BLaER1 treated with 17β-estradiol and CSF1 and Interleukin-3, amounts not matched to agents 10 nM and 100 nM (cell line): ENCODE results near the gene MYO1B.

Experiments used
- H3K27ac ChIP-seq, 11 experiments: shearing (Covaris generic); formaldehyde crosslinking; 2 replicates each; pipeline ENCODE4 v1.8.1; 2022
- H3K27me3 ChIP-seq, 11 experiments: shearing (Covaris generic); formaldehyde crosslinking; 2 replicates each; pipeline ENCODE4 v1.8.1; 2022
- H3K36me3 ChIP-seq, 11 experiments: shearing (Covaris generic); formaldehyde crosslinking; 2 replicates each; pipeline ENCODE4 v1.8.1; 2022
- H3K4me1 ChIP-seq, 10 experiments: shearing (Covaris generic); formaldehyde crosslinking; 2 replicates each; pipeline ENCODE4 v1.8.1; 2022
- H3K4me2 ChIP-seq, 11 experiments: shearing (Covaris generic); formaldehyde crosslinking; 2 replicates each; pipeline ENCODE4 v1.8.1; 2022
- H3K4me3 ChIP-seq, 10 experiments: shearing (Covaris generic); formaldehyde crosslinking; 2 replicates each; pipeline ENCODE4 v1.8.1; 2022
- H3K9ac ChIP-seq, 11 experiments: shearing (Covaris generic); formaldehyde crosslinking; 2 replicates each; pipeline ENCODE4 v1.8.1; 2022
- H3K9me3 ChIP-seq, 11 experiments: shearing (Covaris generic); formaldehyde crosslinking; replicated peaks in 1 of 11; 2 replicates each; pipeline ENCODE4 v1.8.1; 2022
- H4K20me1 ChIP-seq, 11 experiments: shearing (Covaris generic); formaldehyde crosslinking; 2 replicates each; pipeline ENCODE4 v1.8.1; 2022
- Cebpa-rat ChIP-seq, 11 experiments: shearing (Covaris generic); IDR thresholded peaks; 2 replicates each; pipeline ENCODE4 v1.8.1; 2022

MYO1B gene

DNA sequence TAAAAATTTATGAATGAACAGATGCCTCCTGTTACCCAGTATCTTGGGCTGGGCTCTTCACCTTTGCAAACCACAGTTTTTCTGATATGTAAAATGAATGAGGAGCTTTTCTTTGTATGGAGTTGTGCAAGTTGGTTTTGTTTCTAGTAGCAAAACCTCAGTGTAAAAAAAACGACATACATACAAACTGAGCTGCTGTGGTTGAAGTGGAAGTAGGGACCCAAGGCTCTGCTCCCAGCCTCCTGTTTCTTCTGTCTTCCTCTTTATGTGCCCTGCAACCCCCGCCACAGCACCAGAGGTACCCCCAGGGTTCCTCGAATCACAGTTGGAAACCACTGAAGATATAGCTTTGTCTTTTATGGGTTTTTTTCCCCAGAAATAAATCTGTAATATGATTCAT lies 118.1 kb downstream of the MYO1B start:
- TF ChIP-seq Cebpa-rat (IDR thresholded peaks at IDR 0.05): no peak
- H3K4me3 ChIP-seq: no peak overlapping the region
- H3K9ac ChIP-seq: no peak overlapping the region
- peaks cover 0 to 85% (median 57%) of the 10 kb centered on the region in 11 experiments; a peak in 15 of 22 replicates for H3K36me3 ChIP-seq
- H3K27me3 ChIP-seq: no peaks in the 10 kb centered on the region
- H4K20me1 ChIP-seq: no peaks in the 10 kb centered on the region
- H3K4me1 ChIP-seq: no peaks in the 10 kb centered on the region
- no peak overlapping the region for H3K4me2 ChIP-seq
- H3K9me3 ChIP-seq: no peaks in the 10 kb centered on the region
- no peak overlapping the region for H3K27ac ChIP-seq

DNA sequence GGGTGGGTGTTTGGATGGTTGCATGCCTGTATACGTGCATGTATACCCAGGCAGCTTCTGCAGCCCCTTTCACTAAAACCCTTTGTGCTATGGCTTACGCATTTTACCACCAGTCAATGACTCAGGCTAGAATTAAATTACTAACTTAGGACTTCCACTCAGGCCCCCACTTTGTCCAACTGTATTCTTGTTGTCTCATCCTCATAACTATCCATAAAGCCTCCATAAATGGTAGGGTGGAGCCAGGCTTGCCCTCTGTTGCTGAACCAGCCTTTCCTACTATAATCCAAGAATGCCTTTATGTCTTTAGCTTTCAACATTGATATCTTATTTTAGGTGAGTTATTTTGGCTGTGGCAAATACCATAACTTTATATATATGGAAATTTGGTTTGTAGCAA lies 119.9 kb downstream of the MYO1B start:
- no peak overlapping the region for H3K9ac ChIP-seq
- H3K4me2 ChIP-seq: no peak overlapping the region
- H3K36me3 ChIP-seq: peaks cover 0 to 93% (median 65%) of the 10 kb centered on the region in 11 experiments; a peak in 15 of 22 replicates
- TF ChIP-seq Cebpa-rat (IDR thresholded peaks at IDR 0.05): no peak
- H4K20me1 ChIP-seq: no peaks in the 10 kb centered on the region
- no peaks in the 10 kb centered on the region for H3K4me1 ChIP-seq
- no peaks in the 10 kb centered on the region for H3K9me3 ChIP-seq
- no peak overlapping the region for H3K4me3 ChIP-seq
- no peak overlapping the region for H3K27ac ChIP-seq
- H3K27me3 ChIP-seq: no peaks in the 10 kb centered on the region

DNA sequence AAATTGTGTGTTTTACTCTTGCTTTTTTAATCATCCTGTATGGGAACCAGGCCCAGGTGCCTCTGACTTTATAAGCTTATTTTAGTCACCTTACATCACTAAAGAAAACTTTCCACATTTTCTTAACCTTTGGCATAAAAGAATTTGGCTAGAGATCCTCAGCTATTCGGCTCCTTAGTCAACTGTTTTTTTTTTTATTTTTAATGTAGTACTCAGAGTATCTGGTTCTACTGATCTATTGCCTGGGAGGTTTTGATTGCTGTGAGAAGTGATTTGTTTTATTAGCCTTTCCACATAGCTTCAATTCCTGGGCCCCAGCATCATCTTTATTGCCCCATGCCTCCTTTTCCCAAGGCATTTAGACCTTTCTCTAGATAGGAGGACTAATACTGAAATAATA lies 121.0 kb downstream of the MYO1B start:
- no peaks in the 10 kb centered on the region for H3K4me1 ChIP-seq
- no peaks in the 10 kb centered on the region for H3K27me3 ChIP-seq
- no peak overlapping the region for H3K4me3 ChIP-seq
- H4K20me1 ChIP-seq: no peaks in the 10 kb centered on the region
- peaks cover 0 to 95% (median 68%) of the 10 kb centered on the region in 11 experiments; a peak in 15 of 22 replicates for H3K36me3 ChIP-seq
- H3K27ac ChIP-seq: no peak overlapping the region
- TF ChIP-seq Cebpa-rat (IDR thresholded peaks at IDR 0.05): no peak
- no peak overlapping the region for H3K4me2 ChIP-seq
- H3K9me3 ChIP-seq: no peaks in the 10 kb centered on the region
- no peak overlapping the region for H3K9ac ChIP-seq

DNA sequence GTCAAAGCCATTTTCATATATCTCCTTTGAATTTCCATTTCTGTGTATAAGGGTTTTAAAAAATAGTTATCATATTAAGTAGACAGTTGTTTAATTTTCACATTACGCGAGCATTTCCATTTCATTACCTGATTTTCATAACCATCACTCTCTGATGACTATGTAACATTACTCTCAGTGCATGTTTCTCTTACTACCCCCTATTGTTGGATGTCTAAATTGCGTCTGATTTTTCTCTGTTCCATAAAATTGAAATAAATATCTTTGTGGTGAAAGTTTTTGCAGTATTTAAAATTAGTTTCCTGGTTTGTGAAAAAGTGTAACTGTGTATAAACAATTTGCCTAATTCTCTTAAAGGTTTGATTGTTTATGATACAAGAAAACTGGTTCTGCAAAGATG lies 123.8 kb downstream of the MYO1B start:
- no peaks in the 10 kb centered on the region for H3K27me3 ChIP-seq
- TF ChIP-seq Cebpa-rat (IDR thresholded peaks at IDR 0.05): no peak
- peaks cover 0 to 94% (median 64%) of the 10 kb centered on the region in 11 experiments; a peak in 17 of 22 replicates for H3K36me3 ChIP-seq
- no peak overlapping the region for H3K27ac ChIP-seq
- H3K9me3 ChIP-seq: no peaks in the 10 kb centered on the region
- H4K20me1 ChIP-seq: no peaks in the 10 kb centered on the region
- H3K4me1 ChIP-seq: no peaks in the 10 kb centered on the region
- H3K4me3 ChIP-seq: no peak overlapping the region
- H3K9ac ChIP-seq: no peak overlapping the region
- no peak overlapping the region for H3K4me2 ChIP-seq

DNA sequence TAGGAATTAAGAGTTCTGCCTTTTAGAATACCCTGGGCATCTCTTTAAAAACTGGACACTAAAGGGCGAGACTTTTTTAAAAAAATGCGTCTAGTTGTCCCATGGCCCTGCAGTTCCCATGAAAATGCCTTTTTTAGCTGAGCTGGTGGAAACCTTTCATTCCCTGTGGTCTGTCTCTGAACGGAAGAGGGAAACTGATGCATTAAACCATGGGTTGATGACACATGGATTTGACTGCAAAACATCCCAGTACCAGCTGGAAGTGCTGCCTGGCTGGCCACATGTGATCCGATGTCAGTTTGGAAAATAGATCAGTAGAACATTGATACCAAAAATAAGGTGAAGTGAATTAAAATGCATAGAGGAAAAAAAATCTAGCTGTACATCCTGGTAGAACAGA lies 129.2 kb downstream of the MYO1B start:
- no peak for TF ChIP-seq Cebpa-rat (IDR thresholded peaks at IDR 0.05)

DNA sequence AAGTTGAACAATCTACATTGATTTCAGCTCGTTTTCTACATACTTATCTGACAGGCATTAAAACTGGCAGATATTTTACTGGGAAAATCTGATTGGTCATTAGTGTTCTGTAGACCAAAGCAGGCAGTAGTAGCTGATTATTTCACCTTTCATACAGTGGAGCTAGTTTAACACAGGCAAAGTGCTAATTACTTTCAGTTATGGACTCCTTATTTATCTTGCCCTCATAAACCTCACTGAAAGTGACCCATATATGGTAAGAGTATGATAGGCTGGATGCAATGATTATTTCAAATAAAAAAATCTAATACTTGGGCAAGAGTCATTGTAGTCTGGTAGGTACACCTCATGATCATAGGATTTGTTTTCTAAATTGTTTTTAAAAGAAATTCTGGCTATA lies 129.7 kb downstream of the MYO1B start:
- Histone ChIP-seq H3K4me2 (no peak overlapping the region), H3K9ac (no peak overlapping the region), H3K27ac (no peak overlapping the region), H3K27me3 (no peaks in the 10 kb centered on the region), H4K20me1 (no peaks in the 10 kb centered on the region), H3K9me3 (no peaks in the 10 kb centered on the region), H3K36me3 (peaks cover 0 to 55% (median 32%) of the 10 kb centered on the region in 11 experiments; a peak in 16 of 22 replicates), H3K4me1 (peaks cover 11 to 30% (median 18%) of the 10 kb centered on the region in 10 experiments), H3K4me3 (no peak overlapping the region)
- no peak for TF ChIP-seq Cebpa-rat (IDR thresholded peaks at IDR 0.05)

More for the DNA sequence above, 129.2 kb downstream of the MYO1B start:
- Histone ChIP-seq H4K20me1 (no peaks in the 10 kb centered on the region), H3K9ac (no peak overlapping the region), H3K9me3 (no peaks in the 10 kb centered on the region), H3K27ac (no peak overlapping the region), H3K4me2 (no peak overlapping the region), H3K27me3 (no peaks in the 10 kb centered on the region), H3K4me3 (no peak overlapping the region), H3K36me3 (peaks cover 0 to 55% (median 35%) of the 10 kb centered on the region in 11 experiments; a peak in 16 of 22 replicates), H3K4me1 (peaks cover 11 to 30% (median 18%) of the 10 kb centered on the region in 10 experiments)

DNA sequence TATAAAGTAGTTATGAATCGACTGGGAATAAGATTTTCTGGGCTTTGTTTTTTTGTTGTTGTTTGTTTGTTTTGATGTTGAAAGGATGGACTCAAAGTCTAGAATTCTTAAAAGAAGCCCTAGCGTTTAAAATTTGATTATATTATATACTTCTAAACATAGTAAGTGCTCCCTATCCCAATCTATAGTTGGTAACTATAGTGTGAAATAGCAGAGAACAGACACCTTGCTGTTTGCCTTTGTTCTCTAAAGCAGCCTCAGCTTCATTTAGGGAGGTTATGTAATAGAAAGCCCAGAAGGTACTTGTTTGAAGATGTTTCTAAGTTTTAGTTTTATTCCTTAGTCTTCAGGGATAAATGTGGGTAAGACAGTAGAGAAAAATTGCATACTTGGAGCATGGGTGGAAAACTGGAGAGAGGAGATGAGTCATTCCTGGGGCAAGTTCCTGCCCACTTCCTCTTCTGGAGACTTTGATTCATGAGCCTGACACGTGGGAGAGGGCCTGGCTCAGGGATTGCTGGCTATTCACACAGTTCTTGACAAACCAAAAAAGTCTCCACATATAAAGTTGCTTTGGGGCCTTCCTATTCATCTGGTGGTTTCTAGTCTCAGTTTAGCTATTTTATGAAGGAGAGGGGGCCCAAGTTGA lies 131.9 kb downstream of the MYO1B start:
- Histone ChIP-seq H3K36me3 (peaks cover 0 to 52% (median 26%) of the 10 kb centered on the region in 11 experiments; a peak in 16 of 22 replicates), H3K4me2 (peak overlapping the region; percentile 31 to 79 (median 61); a peak in 21 of 22 replicates), H3K4me3 (no peak overlapping the region), H3K9ac (no peak overlapping the region), H3K9me3 (no peaks in the 10 kb centered on the region), H3K4me1 (peaks cover 11 to 30% (median 18%) of the 10 kb centered on the region in 10 experiments), H4K20me1 (no peaks in the 10 kb centered on the region), H3K27me3 (no peaks in the 10 kb centered on the region), H3K27ac (peak overlapping the region in 1 of 11 experiments; percentile 31; a peak in 2 of 22 replicates)
- TF ChIP-seq Cebpa-rat (IDR thresholded peaks at IDR 0.05): no peak

DNA sequence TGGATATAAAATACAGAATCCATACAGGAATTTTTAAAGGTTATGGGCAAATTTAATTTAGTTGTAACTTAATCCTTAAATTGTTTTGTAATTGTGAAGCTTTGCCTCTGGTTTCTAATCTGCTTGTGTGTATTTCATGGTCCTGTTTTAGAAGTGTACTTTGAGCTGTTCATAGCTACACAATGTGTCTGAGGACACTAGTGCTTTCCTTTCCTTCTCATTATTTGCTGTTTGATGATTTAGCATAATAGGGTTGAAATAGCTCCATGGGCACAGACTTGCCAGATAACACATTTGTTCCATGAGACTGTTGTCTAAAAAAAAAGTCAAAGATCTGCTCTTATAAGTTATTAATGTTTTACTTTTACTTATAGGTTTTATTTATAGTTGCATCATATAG lies 134.2 kb downstream of the MYO1B start:
- H3K4me1 ChIP-seq: peaks cover 11 to 30% (median 18%) of the 10 kb centered on the region in 10 experiments
- no peak for TF ChIP-seq Cebpa-rat (IDR thresholded peaks at IDR 0.05)
- H4K20me1 ChIP-seq: no peaks in the 10 kb centered on the region
- H3K4me3 ChIP-seq: no peak overlapping the region
- H3K36me3 ChIP-seq: peaks cover 0 to 48% (median 27%) of the 10 kb centered on the region in 11 experiments; a peak in 15 of 22 replicates
- H3K27ac ChIP-seq: no peak overlapping the region
- no peaks in the 10 kb centered on the region for H3K9me3 ChIP-seq
- no peaks in the 10 kb centered on the region for H3K27me3 ChIP-seq
- no peak overlapping the region for H3K9ac ChIP-seq
- H3K4me2 ChIP-seq: no peak overlapping the region

DNA sequence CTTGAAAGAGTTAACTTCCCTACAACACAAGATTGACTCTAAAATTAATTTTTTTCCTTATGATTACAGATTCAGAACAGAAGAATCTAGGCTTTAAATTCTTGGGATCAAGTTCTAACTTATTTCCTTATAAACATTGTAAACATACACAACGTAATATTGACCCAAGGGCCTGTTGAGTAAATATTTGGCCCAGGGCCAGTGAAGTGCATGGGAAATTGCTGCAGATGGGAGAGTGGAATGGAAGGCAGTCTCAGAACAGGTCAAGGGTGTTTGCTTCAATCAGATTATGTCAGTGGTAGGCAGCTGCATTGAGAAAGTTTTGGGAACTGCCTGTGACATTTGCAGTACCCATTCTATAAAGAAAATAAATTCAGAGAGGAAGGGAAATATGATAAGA lies 137.6 kb downstream of the MYO1B start:
- Histone ChIP-seq H3K27ac (no peak overlapping the region), H3K27me3 (no peaks in the 10 kb centered on the region), H3K4me3 (no peak overlapping the region), H3K9ac (no peak overlapping the region), H3K9me3 (no peaks in the 10 kb centered on the region), H3K4me1 (peaks cover 1 to 24% (median 7%) of the 10 kb centered on the region in 10 experiments; a peak in 19 of 20 replicates), H3K36me3 (peaks cover 0 to 72% (median 46%) of the 10 kb centered on the region in 11 experiments; a peak in 16 of 22 replicates), H4K20me1 (no peaks in the 10 kb centered on the region), H3K4me2 (no peak overlapping the region)
- no peak for TF ChIP-seq Cebpa-rat (IDR thresholded peaks at IDR 0.05)

DNA sequence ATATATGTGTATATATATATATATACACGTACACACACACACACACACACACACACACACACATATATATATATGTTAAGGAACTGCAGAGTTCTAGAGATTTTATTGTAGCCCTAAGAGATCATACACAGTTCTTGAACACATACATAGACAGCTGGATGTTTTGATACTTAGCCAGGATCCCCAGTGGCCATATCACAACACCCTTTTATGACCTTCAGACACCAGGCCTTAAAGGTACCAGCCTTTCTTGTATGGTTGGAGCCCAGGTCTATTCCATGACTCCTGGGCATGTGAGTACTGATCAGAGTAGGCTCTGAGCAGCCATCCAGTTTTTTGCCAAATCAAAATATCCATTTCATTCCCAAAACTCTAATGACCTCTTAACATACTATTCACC lies 138.3 kb downstream of the MYO1B start:
- TF ChIP-seq Cebpa-rat (IDR thresholded peaks at IDR 0.05): no peak
- Histone ChIP-seq H3K27me3 (no peaks in the 10 kb centered on the region), H3K4me1 (peaks cover 0 to 17% (median 3%) of the 10 kb centered on the region in 10 experiments; a peak in 9 of 20 replicates), H3K4me3 (no peak overlapping the region), H3K27ac (no peak overlapping the region), H3K4me2 (no peak overlapping the region), H3K9me3 (no peaks in the 10 kb centered on the region), H3K36me3 (peaks cover 0 to 78% (median 49%) of the 10 kb centered on the region in 11 experiments; a peak in 16 of 22 replicates), H3K9ac (no peak overlapping the region), H4K20me1 (no peaks in the 10 kb centered on the region)
